ENCODE results near the gene TNS3.

The TNS3 gene

DNA sequence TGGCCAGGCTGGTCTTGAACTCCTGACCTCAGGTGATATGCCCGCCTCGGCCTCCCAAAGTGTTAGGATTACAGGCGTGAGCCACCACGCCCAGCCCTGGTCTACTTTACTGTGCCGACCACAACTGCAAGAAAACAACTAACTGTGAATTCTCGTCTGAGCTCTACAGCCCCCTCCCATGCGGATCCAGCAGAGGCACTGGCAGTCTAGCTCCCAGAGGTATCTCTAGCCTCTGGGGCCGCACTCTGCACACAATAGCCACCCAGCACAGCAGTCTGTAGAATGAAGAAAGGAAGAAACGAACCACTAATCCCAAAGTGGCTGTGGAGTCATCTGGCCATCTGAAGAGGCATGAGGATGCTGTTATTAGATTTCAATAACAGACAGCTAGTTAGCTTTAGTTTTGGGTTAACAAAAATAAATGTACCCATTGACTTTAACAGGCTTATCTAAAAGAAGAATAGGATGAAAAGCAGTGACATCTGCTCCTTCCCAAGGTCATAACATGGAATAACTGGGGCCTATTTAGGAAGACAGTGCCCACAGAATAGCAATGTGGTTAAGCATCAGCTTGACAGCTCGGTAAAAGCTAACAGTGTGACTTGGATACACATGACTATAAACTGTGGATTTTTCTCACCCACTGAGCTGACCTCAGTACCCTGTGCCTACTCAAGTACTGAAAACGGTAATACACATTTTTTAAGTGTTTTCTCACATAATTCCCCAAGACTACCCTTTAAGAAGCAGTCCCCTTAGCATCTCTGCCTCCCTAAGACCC is 131.9 kb downstream of the TNS3 start:
- Histone ChIP-seq H3K27me3 (no peaks in the 10 kb centered on the region), H3K36me3 (peaks cover 0 to 84% (median 0%) of the 10 kb centered on the region in 11 experiments; a peak in 9 of 22 replicates), H3K4me3 (no peak overlapping the region), H4K20me1 (peaks cover 0 to 100% (median 14%) of the 10 kb centered on the region in 11 experiments; a peak in 11 of 22 replicates), H3K27ac (peak overlapping the region in 3 of 11 experiments; percentile 10 to 33 (median 18); a peak in 3 of 22 replicates), H3K4me2 (peak overlapping the region in 2 of 11 experiments; percentile 97 to 98; a peak in 4 of 22 replicates), H3K9ac (peak overlapping the region in 3 of 11 experiments; percentile 14 to 30 (median 23); a peak in 2 of 22 replicates), H3K9me3 (replicated peaks in 1 of 11) (no peaks in the 10 kb centered on the region), H3K4me1 (peaks cover 27 to 97% (median 32%) of the 10 kb centered on the region in 10 experiments)
- no peak for TF ChIP-seq Cebpa-rat (IDR thresholded peaks at IDR 0.05)

DNA sequence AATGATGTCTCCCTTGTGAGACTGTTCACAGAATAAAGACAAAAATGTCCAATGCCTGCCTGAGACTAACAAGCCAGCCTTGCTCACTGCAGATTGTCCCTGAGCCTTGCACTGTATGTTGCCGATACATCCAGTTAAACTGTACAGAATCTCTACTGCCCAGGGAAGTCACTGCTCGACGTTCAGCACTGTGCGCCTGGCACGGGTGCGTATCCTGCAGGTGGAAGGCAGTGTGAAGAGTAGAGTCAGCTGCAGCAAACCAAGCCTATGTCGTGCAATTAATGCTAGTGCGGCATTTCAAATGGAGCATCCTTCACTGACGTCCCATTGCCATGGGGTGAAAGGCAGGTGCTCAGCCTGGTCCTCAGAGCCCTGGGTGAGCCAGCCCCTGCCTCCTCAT is 132.9 kb downstream of the TNS3 start:
- TF ChIP-seq Cebpa-rat (IDR thresholded peaks at IDR 0.05) = no peak
- H4K20me1 ChIP-seq = peaks cover 0 to 100% (median 19%) of the 10 kb centered on the region in 11 experiments; a peak in 13 of 22 replicates

DNA sequence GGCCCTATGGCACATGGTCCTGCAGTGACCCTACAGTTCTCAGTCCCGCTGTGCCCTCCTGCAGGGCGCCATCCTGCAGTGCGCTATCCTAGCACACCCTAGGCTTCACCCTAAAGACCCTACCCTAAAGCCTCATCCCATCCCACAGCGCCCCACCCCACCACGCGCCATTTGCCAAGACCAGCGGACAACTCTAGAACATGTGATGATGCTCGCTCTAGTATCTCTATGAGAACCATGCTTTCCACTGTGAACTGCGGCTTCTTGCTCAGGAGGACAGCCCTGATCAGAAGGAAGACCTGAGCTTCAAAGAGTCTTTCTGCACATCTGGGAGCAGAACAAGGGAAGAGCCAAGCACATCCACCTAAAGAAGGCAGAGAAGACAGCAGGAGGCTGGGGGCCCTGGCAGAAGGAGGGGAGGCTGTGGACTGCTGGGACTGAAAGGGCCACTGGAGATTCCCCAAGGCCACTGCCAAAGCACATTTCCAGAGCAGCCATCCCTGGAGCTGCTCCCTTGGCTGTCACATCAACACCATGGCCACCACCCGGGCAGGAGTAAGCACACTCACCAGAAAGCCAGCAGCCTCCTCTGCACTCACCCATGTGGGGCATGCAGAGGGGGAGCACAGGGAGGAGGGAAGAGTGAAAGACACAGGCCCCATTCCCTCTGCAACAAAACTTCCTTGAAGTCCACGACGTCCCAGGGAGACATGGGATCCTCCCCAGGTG is 134.1 kb downstream of the TNS3 start:
- H3K4me1 ChIP-seq = peaks cover 5 to 97% (median 13%) of the 10 kb centered on the region in 10 experiments
- H3K4me3 ChIP-seq = no peak overlapping the region
- H3K4me2 ChIP-seq = peak overlapping the region in 1 of 11 experiments; percentile 64; a peak in 3 of 22 replicates
- H3K9me3 ChIP-seq (replicated peaks in 1 of 11) = no peaks in the 10 kb centered on the region
- H3K9ac ChIP-seq = 0 out of 22 replicates have a peak overlapping the region, but pooled peaks of 1 of the 11 experiments have one; percentile 12
- H3K27me3 ChIP-seq = no peaks in the 10 kb centered on the region
- peaks cover 0 to 95% (median 0%) of the 10 kb centered on the region in 11 experiments; a peak in 9 of 22 replicates for H3K36me3 ChIP-seq
- no peak for TF ChIP-seq Cebpa-rat (IDR thresholded peaks at IDR 0.05)
- peaks cover 0 to 100% (median 18%) of the 10 kb centered on the region in 11 experiments; a peak in 14 of 22 replicates for H4K20me1 ChIP-seq
- no peak overlapping the region for H3K27ac ChIP-seq

More for the DNA sequence above, 132.9 kb downstream of the TNS3 start:
- H3K27me3 ChIP-seq = no peaks in the 10 kb centered on the region
- no peaks in the 10 kb centered on the region for H3K9me3 ChIP-seq (replicated peaks in 1 of 11)
- no peak overlapping the region for H3K9ac ChIP-seq
- no peak overlapping the region for H3K27ac ChIP-seq
- H3K4me3 ChIP-seq = no peak overlapping the region
- peaks cover 16 to 97% (median 25%) of the 10 kb centered on the region in 10 experiments for H3K4me1 ChIP-seq
- peaks cover 0 to 86% (median 0%) of the 10 kb centered on the region in 11 experiments; a peak in 9 of 22 replicates for H3K36me3 ChIP-seq
- 0 out of 22 replicates have a peak overlapping the region, but pooled peaks of 1 of the 11 experiments have one; percentile 12 for H3K4me2 ChIP-seq

- no peak for TF ChIP-seq Cebpa-rat (IDR thresholded peaks at IDR 0.05)
- no peak overlapping the region for H3K27ac ChIP-seq
- H3K9ac ChIP-seq = no peak overlapping the region
- H3K9me3 ChIP-seq (replicated peaks in 1 of 11) = no peaks in the 10 kb centered on the region
- peaks cover 0 to 97% (median 7%) of the 10 kb centered on the region in 10 experiments; a peak in 10 of 20 replicates for H3K4me1 ChIP-seq
- H3K4me2 ChIP-seq = peak overlapping the region in 1 of 11 experiments; percentile 64; a peak in 3 of 22 replicates
- H3K36me3 ChIP-seq = peaks cover 0 to 95% (median 0%) of the 10 kb centered on the region in 11 experiments; a peak in 9 of 22 replicates
- H3K4me3 ChIP-seq = no peak overlapping the region
- peaks cover 0 to 100% (median 22%) of the 10 kb centered on the region in 11 experiments; a peak in 15 of 22 replicates for H4K20me1 ChIP-seq
- H3K27me3 ChIP-seq = no peaks in the 10 kb centered on the region
Observed at GRCh38 chr7:47446871-47447466, 134.9 kb downstream of the TNS3 start.

GRCh38 chr7:47444376-47445098 is 137.4 kb downstream of the TNS3 start:
- peak overlapping the region in 2 of 11 experiments; percentile 36 to 42; a peak in 3 of 22 replicates for H3K9ac ChIP-seq
- H3K36me3 ChIP-seq = peaks cover 0 to 95% (median 7%) of the 10 kb centered on the region in 11 experiments; a peak in 17 of 22 replicates
- H3K4me2 ChIP-seq = peak overlapping the region in 3 of 11 experiments; percentile 20 to 64 (median 53); a peak in 5 of 22 replicates
- no peak overlapping the region for H3K4me3 ChIP-seq
- peaks cover 0 to 92% (median 7%) of the 10 kb centered on the region in 10 experiments; a peak in 11 of 20 replicates for H3K4me1 ChIP-seq
- no peak for TF ChIP-seq Cebpa-rat (IDR thresholded peaks at IDR 0.05)
- no peaks in the 10 kb centered on the region for H3K27me3 ChIP-seq
- peak overlapping the region in 1 of 11 experiments; percentile 30; a peak in 1 of 22 replicates for H3K27ac ChIP-seq
- H3K9me3 ChIP-seq (replicated peaks in 1 of 11) = no peaks in the 10 kb centered on the region
- peaks cover 0 to 100% (median 22%) of the 10 kb centered on the region in 11 experiments; a peak in 15 of 22 replicates for H4K20me1 ChIP-seq

GRCh38 chr7:47443049-47443448 is 138.9 kb downstream of the TNS3 start:
- peaks cover 0 to 94% (median 7%) of the 10 kb centered on the region in 10 experiments; a peak in 11 of 20 replicates for H3K4me1 ChIP-seq
- H3K4me3 ChIP-seq = no peak overlapping the region
- TF ChIP-seq Cebpa-rat (IDR thresholded peaks at IDR 0.05) = no peak
- no peaks in the 10 kb centered on the region for H3K9me3 ChIP-seq (replicated peaks in 1 of 11)
- no peak overlapping the region; a peak in 1 of 22 replicates for H3K9ac ChIP-seq
- H4K20me1 ChIP-seq = peaks cover 0 to 100% (median 22%) of the 10 kb centered on the region in 11 experiments; a peak in 15 of 22 replicates
- peak overlapping the region in 2 of 11 experiments; percentile 19 to 59; a peak in 3 of 22 replicates for H3K4me2 ChIP-seq
- H3K27ac ChIP-seq = no peak overlapping the region
- H3K27me3 ChIP-seq = no peaks in the 10 kb centered on the region
- peaks cover 9 to 95% (median 22%) of the 10 kb centered on the region in 11 experiments; a peak in 21 of 22 replicates for H3K36me3 ChIP-seq

GRCh38 chr7:47442605-47442865 is 139.4 kb downstream of the TNS3 start:
- Histone ChIP-seq H3K27ac (no peak overlapping the region), H3K27me3 (no peaks in the 10 kb centered on the region), H3K4me2 (peak overlapping the region in 2 of 11 experiments; percentile 19 to 59; a peak in 4 of 22 replicates), H3K9ac (0 out of 22 replicates have a peak overlapping the region, but pooled peaks of 1 of the 11 experiments have one; percentile 10), H4K20me1 (peaks cover 0 to 100% (median 22%) of the 10 kb centered on the region in 11 experiments; a peak in 15 of 22 replicates), H3K36me3 (peaks cover 10 to 95% (median 25%) of the 10 kb centered on the region in 11 experiments; a peak in 21 of 22 replicates), H3K4me3 (no peak overlapping the region), H3K9me3 (replicated peaks in 1 of 11) (no peaks in the 10 kb centered on the region), H3K4me1 (peaks cover 0 to 89% (median 7%) of the 10 kb centered on the region in 10 experiments; a peak in 11 of 20 replicates)
- TF ChIP-seq Cebpa-rat (IDR thresholded peaks at IDR 0.05) = no peak
